T-helper 9 cell (primary cell): ENCODE data around the gene GREB1.

Source experiments
- DNase-seq: peaks from one replicate; pipeline ENCODE4 v3.0.0-alpha.2; 2020

Gene GREB1

GRCh38 chr2:11688222-11689069 lies 154.6 kb downstream of the GREB1 start:
- DNase-seq, result peak; percentile 78

- DNase-seq, result no peak
Observed at GRCh38 chr2:11691076-11691660, 157.3 kb downstream of the GREB1 start.
